ENCODE data around the gene OR7G2.

DNA sequence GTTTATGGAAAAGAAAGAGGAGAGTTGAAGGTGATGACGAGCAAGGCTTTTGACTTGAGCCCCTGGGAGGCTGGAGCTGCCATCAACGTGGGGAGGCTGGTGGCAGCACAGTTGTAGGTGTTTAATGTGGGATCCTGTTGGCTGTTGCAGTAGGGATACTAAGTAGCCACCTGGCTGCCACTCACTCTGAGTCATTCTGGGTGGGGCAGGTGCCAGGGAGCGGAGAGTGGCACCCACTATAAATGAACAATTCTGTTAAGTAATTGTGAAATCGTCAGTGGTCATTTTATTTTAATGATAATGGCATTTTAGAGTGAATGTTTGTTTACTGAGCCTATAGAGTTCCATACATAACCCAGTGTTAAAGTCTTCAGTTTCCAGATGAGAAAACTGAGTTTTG is 42.7 kb upstream of the OR7G2 start:
- TF ChIP-seq ARNTL (CRISPR knock-in tag; IDR thresholded peaks at IDR 0.05; ENCODE audit: borderline replicate concordance, low read depth) (no peak), ESRRG (CRISPR knock-in tag; IDR thresholded peaks at IDR 0.05) (no peak), TOX (CRISPR knock-in tag; IDR thresholded peaks at IDR 0.05; ENCODE audit: borderline replicate concordance) (no peak), GLIS3 (CRISPR knock-in tag; IDR thresholded peaks at IDR 0.05) (no peak)
- TF ChIP-seq, protein P1, sequence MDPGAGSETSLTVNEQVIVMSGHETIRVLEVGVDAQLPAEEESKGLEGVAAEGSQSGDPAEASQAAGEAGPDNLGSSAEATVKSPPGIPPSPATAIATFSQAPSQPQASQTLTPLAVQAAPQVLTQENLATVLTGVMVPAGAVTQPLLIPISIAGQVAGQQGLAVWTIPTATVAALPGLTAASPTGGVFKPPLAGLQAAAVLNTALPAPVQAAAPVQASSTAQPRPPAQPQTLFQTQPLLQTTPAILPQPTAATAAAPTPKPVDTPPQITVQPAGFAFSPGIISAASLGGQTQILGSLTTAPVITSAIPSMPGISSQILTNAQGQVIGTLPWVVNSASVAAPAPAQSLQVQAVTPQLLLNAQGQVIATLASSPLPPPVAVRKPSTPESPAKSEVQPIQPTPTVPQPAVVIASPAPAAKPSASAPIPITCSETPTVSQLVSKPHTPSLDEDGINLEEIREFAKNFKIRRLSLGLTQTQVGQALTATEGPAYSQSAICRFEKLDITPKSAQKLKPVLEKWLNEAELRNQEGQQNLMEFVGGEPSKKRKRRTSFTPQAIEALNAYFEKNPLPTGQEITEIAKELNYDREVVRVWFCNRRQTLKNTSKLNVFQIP (CRISPR knock-in tag; IDR thresholded peaks at IDR 0.05; ENCODE audit: borderline replicate concordance, low read depth): no peak
- TF ChIP-seq, protein P2, sequence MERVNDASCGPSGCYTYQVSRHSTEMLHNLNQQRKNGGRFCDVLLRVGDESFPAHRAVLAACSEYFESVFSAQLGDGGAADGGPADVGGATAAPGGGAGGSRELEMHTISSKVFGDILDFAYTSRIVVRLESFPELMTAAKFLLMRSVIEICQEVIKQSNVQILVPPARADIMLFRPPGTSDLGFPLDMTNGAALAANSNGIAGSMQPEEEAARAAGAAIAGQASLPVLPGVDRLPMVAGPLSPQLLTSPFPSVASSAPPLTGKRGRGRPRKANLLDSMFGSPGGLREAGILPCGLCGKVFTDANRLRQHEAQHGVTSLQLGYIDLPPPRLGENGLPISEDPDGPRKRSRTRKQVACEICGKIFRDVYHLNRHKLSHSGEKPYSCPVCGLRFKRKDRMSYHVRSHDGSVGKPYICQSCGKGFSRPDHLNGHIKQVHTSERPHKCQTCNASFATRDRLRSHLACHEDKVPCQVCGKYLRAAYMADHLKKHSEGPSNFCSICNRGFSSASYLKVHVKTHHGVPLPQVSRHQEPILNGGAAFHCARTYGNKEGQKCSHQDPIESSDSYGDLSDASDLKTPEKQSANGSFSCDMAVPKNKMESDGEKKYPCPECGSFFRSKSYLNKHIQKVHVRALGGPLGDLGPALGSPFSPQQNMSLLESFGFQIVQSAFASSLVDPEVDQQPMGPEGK (CRISPR knock-in tag; IDR thresholded peaks at IDR 0.05; ENCODE audit: borderline replicate concordance): no peak
